HepG2 (cell line): Measurements from ENCODE around the gene CAMK4. TPM values are rescaled to one million over a fixed set of nuclear protein-coding genes. Genes with fewer than 3 reads are reported as not detected.

ENCODE experiments used
- ADNP ChIP-seq: sonication (generic); formaldehyde crosslinking; IDR thresholded peaks from 2 replicates; pipeline ENCODE4 v1.4.0; 2020; ENCODE audit warnings: missing genetic modification reagents
- AGO1 ChIP-seq: fragments of 200-400 bp; formaldehyde crosslinking; IDR thresholded peaks from 2 replicates; pipeline ENCODE4 v1.6.1; 2017; ENCODE audit warnings: mild to moderate bottlenecking, low read depth, low read length, moderate library complexity; ENCODE audit not compliant: poor library complexity, severe bottlenecking
- ATF1 ChIP-seq: IDR thresholded peaks from 2 replicates; pipeline ENCODE4 v1.6.1; 2016; ENCODE audit warnings: mild to moderate bottlenecking, control low read depth
- MIER3 ChIP-seq: IDR thresholded peaks from 2 replicates; pipeline ENCODE4 v1.6.1; 2016; ENCODE audit warnings: missing compliant biosample characterization, borderline replicate concordance
- REXO4 ChIP-seq: sonication (generic); formaldehyde crosslinking; IDR thresholded peaks from 2 replicates; pipeline ENCODE4 v1.8.0; 2022; ENCODE audit warnings: missing genetic modification reagents, mild to moderate bottlenecking, borderline replicate concordance
- SP5 ChIP-seq: IDR thresholded peaks from 2 replicates; pipeline ENCODE4 v1.6.1; 2016; ENCODE audit warnings: low read depth, borderline replicate concordance
- ZBTB7B ChIP-seq: sonication (generic); formaldehyde crosslinking; IDR thresholded peaks from 2 replicates; pipeline ENCODE4 v1.4.0; 2020; ENCODE audit warnings: missing genetic modification reagents
- ZNF34 ChIP-seq: sonication (generic); formaldehyde crosslinking; IDR thresholded peaks from 2 replicates; pipeline ENCODE4 v1.4.0; 2020; ENCODE audit warnings: mild to moderate bottlenecking, missing genetic modification reagents, borderline replicate concordance
- ZNF670 ChIP-seq: sonication (generic); formaldehyde crosslinking; IDR thresholded peaks from 2 replicates; pipeline ENCODE4 v1.8.0; 2022; ENCODE audit warnings: mild to moderate bottlenecking, missing genetic modification reagents, borderline replicate concordance
- ZNF672 ChIP-seq: sonication (generic); formaldehyde crosslinking; IDR thresholded peaks from 2 replicates; pipeline ENCODE4 v1.8.1; 2022; ENCODE audit warnings: missing genetic modification reagents
- polyA plus RNA-seq, 8 experiments: library from polyadenylated mRNA; depleted of rRNA in 3 of 8; stranded (reverse) in 7 of 8; unstranded in 1 of 8; fragments of >200 nt; fragmentation: Illumina TruSeq in 4 of 8; extraction: Trizol in 4 of 8; gene quantifications; 2 replicates each; pipeline versions ENCODE4 v1.2.1 to v1.2.3, GENCODE V29; 2011 to 2016; ENCODE audit warnings: low read depth in 4 of 8, missing spikeins in 1 of 8, mixed read lengths in 1 of 8; ENCODE audit not compliant: insufficient read depth in 1 of 8
- total RNA-seq, 5 experiments: library from RNA; depleted of rRNA; stranded (reverse); fragments of >200 nt; fragmentation: Illumina TruSeq; extraction: Trizol; gene quantifications; 2 replicates each; pipeline ENCODE4 v1.2.3, GENCODE V29; 2016; ENCODE audit warnings: low read depth in 1 of 5
- TF ChIP-seq, protein P1 (sequence below), 2 experiments: sonication (generic) in 1 of 2; formaldehyde crosslinking in 1 of 2; IDR thresholded peaks; 2 replicates each; pipeline versions ENCODE4 v1.6.1 to v1.9.0; 2014 to 2022; ENCODE audit warnings: antibody characterized with exemption in 1 of 2, borderline replicate concordance in 1 of 2, inconsistent platforms in 1 of 2, low read depth in 1 of 2, missing genetic modification reagents in 1 of 2
- TF ChIP-seq, protein P2 (sequence below): sonication (generic); formaldehyde crosslinking; IDR thresholded peaks from 2 replicates; pipeline ENCODE4 v1.5.0; 2020; ENCODE audit warnings: mild to moderate bottlenecking, low read depth, missing genetic modification reagents, borderline replicate concordance
- TF ChIP-seq, protein P3 (sequence below): IDR thresholded peaks from 2 replicates; pipeline ENCODE4 v1.4.0; 2020; ENCODE audit warnings: mild to moderate bottlenecking, missing genetic modification reagents
- TF ChIP-seq, protein P4 (sequence below): sonication (generic); formaldehyde crosslinking; IDR thresholded peaks from 2 replicates; pipeline ENCODE4 v1.4.0; 2020; ENCODE audit warnings: missing genetic modification reagents

The CAMK4 gene
- total and polyA plus RNA-seq, 2 of the 13 experiments (the other 11 are each of a cell fraction or from before 2014, with no cell fraction given) = not detected

DNA sequence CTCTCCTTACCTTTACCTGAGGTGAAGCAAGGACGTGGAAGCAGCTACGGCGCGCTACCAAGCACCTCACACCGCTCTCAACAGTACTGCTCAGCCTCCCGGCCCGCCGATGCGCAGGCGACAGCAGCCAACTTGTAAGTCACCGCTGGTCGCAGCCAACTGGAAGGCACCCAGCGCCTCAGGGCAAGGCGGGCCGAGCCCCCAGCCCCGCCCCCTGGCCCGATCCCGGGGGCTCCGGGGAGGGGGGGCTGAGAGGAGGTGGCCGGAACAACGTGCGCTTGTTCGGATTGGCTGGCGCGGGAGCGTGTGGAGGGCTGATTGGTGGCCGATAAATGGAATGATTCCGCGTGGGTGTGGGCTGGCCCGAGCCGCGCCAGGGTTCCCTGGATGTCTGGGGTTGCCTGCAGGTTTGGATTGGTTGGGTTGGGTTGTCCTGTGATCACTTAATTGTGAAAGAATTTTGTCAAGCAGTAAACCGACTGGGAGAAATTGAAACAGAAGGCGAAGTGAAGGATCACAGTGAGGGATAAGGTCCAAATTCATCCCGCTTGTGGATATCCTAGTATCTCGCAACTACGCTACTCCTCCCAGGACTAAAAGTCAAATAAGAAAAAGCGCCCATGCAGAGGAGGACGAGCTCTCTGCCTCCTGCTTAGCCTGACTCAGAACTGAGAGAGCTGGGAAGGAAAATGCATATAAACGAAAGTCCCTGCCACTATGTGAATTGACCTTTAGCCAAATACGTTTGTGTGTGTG is 288.4 kb downstream of the CAMK4 start, which contains the start of gene STARD4 (continued):
- TF ChIP-seq, protein P1, sequence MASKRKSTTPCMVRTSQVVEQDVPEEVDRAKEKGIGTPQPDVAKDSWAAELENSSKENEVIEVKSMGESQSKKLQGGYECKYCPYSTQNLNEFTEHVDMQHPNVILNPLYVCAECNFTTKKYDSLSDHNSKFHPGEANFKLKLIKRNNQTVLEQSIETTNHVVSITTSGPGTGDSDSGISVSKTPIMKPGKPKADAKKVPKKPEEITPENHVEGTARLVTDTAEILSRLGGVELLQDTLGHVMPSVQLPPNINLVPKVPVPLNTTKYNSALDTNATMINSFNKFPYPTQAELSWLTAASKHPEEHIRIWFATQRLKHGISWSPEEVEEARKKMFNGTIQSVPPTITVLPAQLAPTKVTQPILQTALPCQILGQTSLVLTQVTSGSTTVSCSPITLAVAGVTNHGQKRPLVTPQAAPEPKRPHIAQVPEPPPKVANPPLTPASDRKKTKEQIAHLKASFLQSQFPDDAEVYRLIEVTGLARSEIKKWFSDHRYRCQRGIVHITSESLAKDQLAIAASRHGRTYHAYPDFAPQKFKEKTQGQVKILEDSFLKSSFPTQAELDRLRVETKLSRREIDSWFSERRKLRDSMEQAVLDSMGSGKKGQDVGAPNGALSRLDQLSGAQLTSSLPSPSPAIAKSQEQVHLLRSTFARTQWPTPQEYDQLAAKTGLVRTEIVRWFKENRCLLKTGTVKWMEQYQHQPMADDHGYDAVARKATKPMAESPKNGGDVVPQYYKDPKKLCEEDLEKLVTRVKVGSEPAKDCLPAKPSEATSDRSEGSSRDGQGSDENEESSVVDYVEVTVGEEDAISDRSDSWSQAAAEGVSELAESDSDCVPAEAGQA (IDR thresholded peaks at IDR 0.05; ENCODE audit: low read depth) = no peak
- TF ChIP-seq, protein P1 (CRISPR knock-in tag; IDR thresholded peaks at IDR 0.05; ENCODE audit: borderline replicate concordance) = no peak
- TF ChIP-seq, protein P2, sequence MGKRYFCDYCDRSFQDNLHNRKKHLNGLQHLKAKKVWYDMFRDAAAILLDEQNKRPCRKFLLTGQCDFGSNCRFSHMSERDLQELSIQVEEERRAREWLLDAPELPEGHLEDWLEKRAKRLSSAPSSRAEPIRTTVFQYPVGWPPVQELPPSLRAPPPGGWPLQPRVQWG (CRISPR knock-in tag) = no peak
- no peak for TF ChIP-seq AGO1
- no peak for TF ChIP-seq ZNF672
- TF ChIP-seq ZNF34 (CRISPR knock-in tag) = no peak
- no peak for TF ChIP-seq ADNP (CRISPR knock-in tag)
- TF ChIP-seq, protein P3, sequence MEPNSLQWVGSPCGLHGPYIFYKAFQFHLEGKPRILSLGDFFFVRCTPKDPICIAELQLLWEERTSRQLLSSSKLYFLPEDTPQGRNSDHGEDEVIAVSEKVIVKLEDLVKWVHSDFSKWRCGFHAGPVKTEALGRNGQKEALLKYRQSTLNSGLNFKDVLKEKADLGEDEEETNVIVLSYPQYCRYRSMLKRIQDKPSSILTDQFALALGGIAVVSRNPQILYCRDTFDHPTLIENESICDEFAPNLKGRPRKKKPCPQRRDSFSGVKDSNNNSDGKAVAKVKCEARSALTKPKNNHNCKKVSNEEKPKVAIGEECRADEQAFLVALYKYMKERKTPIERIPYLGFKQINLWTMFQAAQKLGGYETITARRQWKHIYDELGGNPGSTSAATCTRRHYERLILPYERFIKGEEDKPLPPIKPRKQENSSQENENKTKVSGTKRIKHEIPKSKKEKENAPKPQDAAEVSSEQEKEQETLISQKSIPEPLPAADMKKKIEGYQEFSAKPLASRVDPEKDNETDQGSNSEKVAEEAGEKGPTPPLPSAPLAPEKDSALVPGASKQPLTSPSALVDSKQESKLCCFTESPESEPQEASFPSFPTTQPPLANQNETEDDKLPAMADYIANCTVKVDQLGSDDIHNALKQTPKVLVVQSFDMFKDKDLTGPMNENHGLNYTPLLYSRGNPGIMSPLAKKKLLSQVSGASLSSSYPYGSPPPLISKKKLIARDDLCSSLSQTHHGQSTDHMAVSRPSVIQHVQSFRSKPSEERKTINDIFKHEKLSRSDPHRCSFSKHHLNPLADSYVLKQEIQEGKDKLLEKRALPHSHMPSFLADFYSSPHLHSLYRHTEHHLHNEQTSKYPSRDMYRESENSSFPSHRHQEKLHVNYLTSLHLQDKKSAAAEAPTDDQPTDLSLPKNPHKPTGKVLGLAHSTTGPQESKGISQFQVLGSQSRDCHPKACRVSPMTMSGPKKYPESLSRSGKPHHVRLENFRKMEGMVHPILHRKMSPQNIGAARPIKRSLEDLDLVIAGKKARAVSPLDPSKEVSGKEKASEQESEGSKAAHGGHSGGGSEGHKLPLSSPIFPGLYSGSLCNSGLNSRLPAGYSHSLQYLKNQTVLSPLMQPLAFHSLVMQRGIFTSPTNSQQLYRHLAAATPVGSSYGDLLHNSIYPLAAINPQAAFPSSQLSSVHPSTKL (CRISPR knock-in tag) = peak; percentile 80
- no peak; the same call in 1 of the 2 replicates for TF ChIP-seq MIER3 (CRISPR knock-in tag)
- peak; percentile 84 for TF ChIP-seq SP5 (CRISPR knock-in tag)
- peak; percentile 81 for TF ChIP-seq ATF1 (CRISPR knock-in tag)
- TF ChIP-seq, protein P4, sequence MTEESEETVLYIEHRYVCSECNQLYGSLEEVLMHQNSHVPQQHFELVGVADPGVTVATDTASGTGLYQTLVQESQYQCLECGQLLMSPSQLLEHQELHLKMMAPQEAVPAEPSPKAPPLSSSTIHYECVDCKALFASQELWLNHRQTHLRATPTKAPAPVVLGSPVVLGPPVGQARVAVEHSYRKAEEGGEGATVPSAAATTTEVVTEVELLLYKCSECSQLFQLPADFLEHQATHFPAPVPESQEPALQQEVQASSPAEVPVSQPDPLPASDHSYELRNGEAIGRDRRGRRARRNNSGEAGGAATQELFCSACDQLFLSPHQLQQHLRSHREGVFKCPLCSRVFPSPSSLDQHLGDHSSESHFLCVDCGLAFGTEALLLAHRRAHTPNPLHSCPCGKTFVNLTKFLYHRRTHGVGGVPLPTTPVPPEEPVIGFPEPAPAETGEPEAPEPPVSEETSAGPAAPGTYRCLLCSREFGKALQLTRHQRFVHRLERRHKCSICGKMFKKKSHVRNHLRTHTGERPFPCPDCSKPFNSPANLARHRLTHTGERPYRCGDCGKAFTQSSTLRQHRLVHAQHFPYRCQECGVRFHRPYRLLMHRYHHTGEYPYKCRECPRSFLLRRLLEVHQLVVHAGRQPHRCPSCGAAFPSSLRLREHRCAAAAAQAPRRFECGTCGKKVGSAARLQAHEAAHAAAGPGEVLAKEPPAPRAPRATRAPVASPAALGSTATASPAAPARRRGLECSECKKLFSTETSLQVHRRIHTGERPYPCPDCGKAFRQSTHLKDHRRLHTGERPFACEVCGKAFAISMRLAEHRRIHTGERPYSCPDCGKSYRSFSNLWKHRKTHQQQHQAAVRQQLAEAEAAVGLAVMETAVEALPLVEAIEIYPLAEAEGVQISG (CRISPR knock-in tag) = peak; percentile 74
- TF ChIP-seq ZNF670 (CRISPR knock-in tag) = no peak
- peak; percentile 84 for TF ChIP-seq ZBTB7B (CRISPR knock-in tag)
- no peak for TF ChIP-seq REXO4 (CRISPR knock-in tag)
